NCI-H446 (cell line): Measurements from ENCODE around the gene CACFD1.
A peak's percentile ranks its signal among the peaks of the same experiment; 100 is the strongest.

Source experiments
- DNase-seq, 2 experiments: peaks; one replicate each; lab custom pipeline; 2025; lab: John Stamatoyannopoulos, UW

CACFD1 gene

DNA sequence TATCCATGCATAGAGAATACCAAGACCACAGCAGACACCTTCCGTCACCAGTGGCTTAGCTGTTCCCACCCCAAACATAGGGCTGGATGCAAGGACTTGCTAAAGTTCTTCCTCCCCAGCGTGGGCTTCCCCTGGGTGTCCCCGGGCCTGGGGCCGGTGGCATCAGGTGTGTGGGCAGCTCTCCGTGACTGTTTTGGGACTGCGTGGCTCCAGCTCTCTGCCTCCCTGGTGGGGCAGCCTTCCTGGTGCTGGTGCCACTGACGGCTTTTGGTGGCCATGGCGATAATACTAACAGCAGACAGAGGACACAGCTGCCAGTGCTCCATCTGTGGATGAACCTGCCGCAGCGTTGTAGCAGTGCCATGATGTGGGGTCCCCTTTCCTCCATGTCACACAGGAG, 4.9 kb downstream of the CACFD1 start:
- no peak for DNase-seq

DNA sequence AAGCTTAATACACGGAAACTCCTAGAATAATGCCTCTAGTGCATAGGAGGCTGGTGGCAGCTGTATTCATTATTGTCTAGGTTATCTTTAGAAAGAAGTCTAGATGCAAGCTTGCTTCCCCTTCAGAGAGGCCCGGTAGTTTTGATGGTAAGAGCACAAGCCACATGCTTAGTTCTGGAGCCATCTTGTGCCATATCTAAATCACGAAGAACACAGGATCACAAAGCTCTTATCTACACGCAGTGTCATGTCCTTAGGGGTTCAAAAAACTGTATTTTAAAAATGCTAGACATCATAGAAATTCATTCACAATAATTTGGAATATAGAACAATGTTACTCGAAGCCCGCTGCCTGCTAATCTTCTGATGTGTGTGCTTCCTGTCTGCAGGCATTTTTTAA, 6.2 kb downstream of the CACFD1 start:
- no peak for DNase-seq

DNA sequence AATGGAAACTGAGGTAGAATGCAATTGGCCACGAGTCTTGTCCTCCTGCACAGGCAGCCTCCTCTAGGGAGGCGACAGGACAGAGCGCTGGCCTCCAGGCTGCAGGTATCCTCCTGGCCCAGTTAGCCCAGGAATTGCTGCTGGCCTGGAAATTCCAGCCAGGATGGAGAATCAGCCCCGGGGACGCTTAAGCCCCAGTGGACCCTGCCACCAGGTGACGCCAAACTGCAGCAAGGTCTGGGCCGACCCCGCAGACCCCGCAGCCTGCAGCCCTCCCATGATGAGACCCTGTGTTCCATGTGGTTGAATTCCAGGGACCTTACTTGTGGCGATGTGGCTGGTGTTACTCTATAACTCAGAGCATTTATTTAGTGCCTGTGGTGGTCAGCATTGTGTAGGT, 7.3 kb downstream of the CACFD1 start:
- no peak for DNase-seq

DNA sequence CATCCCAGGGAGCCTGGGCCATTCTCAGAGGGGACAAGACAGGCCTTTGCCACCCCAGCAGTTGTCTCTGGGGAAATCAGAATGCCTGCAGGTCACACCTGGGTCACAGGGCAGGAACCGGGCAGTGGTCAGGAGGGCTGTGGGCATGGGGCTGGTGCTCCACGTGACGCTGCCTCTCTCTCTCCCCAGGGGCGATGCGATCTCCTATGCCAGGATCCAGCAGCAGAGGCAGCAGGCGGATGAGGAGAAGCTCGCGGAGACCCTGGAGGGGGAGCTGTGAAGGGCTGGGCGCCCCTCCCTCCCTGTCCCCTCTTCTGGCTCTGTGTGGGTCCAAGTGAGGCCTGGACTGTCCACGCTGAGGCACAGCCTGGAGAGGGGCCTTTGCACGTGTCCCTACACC, 8.6 kb downstream of the CACFD1 start:
- no peak for DNase-seq

DNA sequence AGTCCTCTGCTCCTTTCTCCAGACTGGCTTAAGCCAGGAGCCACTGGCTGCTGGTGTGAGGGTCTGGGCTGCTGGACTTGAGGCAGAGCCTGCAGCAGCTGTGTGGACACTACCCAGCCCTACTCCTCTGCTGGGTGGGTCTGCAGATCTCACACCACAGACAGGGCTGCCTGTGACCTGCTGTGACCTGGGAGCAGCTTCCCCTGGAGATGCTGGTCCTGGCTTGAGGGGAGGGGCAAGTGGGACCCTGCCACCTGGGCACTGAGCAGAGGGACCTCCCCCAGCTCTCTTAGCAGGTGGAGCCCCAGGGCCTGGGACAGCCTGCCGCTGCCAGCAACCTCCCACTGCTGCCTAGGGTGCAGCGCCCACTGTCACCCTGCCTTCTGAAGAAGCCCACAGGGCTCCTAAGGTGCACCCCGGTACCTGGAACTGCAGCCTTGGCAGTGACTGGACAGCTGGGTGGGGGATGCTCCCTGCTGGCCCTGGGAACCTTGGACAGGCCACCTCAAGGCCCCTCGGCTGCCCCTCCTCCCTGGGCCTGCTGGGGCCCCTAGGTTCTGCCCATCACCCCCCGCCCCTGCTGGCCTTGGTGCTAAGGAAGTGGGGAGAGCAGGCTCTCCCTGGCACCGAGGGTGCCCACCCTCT, 9.1 kb downstream of the CACFD1 start:
- no peak for DNase-seq

DNA sequence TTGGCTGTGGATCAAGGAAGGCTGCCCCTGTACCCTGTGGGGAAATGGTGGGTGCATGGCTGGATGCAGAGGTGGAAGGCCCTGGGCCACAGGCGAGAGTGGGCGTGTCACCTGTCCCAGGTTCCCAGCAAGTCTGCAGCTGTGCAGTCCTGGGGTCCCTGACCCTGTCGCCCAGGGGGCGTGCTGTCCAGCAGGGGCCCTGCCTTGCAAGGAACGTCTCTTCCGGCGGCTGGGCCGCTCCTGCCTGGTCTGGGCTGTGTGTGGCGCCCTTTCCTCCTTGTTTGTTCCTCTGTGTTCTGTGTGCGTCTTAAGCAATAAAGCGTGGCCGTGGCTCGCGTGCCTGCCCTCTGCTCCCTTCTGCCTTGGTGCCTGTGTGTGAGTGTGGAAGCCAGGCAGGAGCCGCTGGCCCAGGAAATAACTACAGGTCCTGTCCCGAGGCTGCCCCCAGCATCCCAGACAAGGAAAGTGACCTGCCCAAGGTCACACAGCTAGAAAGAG, 10.7 kb downstream of the CACFD1 start:
- DNase-seq, result no peak

DNA sequence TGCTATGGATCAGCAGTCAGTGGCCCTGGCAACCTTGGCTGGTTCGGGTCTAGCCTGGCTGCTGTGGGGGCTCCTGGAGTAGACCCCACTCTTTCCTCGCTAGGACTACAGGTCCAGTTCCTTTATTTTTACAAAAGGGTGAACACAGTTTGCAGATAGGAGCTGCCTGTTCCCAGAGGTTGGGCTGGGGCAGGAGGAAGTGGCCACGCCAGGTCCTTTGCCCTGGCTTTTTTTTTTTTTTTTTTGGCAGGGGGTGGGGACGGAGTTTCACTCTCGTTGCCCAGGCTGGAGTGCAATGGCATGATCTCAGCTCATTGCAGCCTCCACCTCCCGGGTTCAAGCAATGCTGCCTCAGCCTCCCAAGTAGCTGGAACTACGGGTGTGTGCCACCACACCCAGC, 11.2 kb downstream of the CACFD1 start:
- DNase-seq, result no peak

DNA sequence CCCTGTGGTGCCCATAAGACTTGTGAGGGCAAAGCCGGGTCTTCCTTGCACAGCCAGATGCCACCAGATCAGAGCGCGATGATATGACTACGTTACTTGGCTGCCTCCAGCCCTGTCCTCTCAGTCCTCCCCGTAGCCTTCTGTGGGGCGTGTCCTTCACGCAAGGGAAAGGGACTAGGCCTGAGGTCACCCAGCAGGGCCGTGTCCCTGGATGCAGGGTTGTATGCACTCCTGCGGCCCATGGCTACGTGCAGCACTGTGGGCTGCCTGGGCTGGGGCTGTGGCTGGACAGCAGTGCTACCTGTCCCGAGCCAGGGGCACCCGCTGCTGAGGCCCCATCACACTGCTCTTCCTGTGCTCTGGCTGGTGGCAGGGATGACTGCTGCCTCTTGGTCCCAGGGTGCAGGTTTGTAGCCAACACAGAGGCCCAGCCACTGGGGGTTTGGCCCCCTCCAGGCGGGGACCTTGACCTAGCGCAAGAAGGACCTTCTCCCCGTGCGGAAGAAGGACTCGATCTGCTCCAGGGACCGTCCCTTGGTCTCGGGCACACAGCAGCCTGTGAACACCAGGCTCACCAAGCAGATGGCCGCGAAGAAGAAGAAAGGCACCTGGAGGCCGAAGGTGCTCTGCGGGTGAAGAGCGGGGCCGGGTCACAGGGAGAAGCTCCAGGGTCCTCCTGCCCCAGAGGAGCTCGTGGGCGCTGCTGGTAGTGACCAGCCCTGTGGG, 11.9 kb downstream of the CACFD1 start:
- DNase-seq, result no peak

DNA sequence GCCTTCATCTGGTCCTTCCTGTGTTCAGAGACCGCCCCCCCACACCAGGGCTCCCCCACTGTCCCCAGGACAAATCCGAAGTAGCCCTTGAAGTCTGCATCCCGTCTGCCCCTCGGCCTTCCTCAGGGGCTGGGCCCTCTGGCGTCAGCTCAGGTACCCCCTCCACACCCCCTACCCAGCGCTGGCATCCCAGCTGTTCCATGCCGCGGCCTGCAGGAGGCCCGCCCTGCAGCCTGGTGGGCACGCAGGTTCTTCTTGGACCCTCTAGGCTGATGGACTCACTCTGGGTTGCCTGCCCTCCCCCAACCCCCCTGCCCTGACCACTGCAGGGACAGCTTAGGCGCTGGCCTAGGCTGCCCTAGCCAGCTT, 12.5 kb downstream of the CACFD1 start:
- no peak for DNase-seq

DNA sequence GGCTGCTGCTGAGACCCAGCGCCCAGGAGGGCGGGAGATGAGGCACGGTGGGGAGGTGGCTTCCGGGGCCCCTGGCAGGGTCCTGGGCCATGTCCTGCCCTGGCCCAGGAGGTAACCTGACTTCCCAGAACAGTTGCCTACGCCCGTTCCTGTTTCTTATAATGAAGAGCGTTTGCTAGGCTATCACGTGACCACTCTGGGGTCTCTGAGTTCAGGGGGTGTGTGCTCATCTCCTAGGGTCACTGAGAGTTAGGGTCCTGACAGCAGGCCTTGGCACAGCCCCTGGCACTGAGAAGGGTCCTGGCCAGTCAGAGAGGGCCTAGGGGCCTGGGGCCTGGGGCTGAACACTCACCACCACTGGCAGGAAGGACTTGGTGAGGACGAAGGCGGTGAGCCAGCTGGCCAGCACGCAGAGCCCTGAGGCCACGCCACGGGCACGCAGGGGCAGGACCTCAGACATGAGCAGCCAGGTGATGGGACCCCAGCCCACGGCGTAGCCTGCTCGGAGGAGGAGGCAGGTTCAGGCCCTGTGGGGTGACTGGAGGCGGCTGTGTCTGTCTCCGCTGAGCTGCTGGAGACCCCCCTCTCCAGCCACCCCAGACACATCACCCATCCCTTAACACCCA, 13.1 kb downstream of the CACFD1 start:
- DNase-seq, result no peak

DNA sequence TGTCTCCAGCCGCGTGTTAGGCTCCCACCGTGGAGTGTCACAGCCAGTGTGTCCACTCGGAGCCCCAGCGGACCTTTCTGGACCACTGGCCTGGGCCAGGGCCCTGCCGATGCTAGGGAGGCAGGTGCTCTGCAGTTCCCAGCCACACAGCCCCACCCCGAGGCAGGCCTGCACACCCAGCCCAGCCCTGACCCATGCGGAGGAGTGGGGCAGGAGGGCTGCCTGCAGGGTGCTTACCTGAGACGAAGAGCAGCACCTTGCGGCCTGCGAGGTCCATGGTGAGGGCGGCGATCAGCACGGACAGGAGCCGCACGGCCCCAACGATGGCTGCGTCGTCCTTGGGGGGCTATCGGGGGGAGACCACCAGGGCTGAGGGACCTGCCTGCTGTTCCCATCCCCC, 14.0 kb downstream of the CACFD1 start:
- DNase-seq, result no peak

DNA sequence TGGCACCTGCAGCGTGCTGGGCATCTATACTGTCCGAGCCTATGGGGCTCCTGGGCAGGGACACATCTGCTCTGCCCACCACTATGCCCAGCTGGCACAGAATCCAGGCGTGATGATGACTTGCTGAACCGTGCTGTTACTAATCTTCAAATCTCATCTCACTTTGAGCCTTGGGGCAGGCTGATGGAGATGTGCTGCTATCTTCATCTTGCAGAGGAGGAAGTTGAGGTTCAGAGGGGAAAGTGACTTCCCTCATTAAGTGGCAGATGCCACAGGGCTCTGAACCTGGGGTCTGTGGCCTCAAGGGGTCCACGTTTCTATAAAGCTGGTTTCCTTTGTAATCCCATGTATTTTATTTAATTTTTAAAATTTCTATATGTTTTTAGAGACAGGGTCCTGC, 14.4 kb downstream of the CACFD1 start:
- DNase-seq, result no peak

DNA sequence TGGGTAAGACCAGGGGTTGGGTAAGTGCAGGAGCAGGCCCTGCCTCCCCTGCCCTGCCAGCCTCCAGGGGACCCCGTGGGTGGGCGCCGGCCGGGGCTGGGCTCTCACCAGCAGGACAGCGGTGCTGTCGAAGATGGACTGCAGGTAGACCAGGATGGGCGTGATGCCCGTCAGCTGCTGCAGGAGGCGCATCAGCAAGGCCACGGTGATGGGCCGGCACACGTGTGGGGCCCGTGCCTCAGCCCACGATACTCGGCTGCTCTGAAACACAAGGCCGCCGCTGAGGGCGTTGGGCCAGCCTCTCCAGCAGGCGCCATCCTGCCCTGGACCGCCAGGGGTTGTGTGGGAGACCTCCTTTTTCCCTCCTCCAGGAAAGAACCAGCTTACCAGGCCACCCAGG, 15.1 kb downstream of the CACFD1 start:
- no peak for DNase-seq

DNA sequence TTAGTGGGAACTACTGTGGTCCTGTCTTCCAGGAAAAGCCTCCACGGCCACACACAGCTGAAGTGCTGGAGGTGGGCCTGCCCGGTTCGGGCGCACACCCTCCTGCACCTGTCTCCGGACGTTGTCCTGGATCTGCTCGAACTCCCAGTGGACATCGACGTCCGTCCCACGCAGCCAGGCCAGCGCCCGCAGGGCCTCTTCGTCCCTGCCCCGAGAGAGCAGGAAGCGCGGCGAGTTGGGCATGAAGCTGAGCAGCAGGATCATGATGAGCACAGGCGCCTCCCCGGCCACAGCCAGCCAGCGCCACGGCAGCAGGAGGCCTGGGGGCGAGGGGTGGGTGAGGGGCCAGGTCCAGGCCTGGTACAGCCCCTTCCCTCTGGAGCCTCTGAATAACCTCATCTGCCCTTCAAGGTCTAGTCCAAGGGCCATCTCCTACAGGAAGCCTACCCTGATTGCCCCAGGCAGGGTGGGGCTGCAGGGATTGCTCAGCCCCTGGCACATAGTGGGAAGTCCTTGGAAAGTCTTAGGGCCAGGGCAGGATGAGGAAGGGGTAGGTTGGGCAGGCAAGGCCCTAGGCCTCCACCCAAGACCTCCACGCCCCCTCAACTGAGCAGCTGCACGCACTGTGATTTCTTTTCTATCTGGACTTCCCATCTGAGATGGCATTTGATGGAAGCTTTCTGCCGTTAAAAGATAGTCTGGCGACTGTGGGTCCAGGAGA, 15.7 kb downstream of the CACFD1 start:
- no peak for DNase-seq

DNA sequence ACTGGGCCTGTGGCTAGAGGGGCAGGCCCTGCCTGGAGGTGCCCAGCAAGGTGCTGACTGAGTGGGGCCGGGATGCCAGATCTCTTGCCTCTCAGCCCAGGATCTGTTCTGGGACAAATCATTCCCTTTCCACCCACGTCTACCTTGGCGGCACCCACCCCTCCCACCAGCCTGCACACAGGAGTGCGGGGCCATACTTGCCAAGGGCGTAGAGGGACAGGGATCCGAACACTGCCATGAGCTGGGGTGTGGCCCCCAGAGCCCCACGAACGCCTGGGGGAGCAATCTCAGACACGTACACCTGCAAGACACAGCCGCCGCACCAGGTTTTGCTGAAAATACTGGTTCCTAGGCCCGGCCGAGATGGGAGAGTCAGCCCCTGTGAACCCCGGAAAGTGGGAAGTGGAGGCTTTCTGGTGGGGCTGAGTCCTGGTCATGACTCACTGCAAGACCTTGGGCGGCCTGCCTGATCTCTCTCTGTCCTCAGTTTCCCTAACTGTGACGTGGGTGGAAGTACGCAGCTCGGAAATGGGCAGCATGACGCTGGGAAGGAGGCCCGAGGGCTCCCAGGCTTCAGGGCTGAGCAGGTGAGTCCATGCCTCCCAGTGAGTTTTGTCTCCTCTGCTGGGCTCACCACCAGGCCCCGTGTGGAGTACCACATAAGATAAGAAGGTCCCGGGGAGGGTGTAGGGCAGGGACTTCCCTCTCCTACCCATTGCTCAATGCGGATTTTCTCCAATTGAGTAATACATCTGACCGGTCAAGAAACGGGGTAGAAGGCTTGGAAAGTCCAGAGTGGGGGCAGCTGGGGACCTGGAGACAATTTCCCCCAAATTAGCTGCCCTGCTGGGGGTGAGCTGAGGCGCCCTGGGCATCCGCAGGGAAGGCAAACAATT, 16.5 kb downstream of the CACFD1 start:
- no peak for DNase-seq

DNA sequence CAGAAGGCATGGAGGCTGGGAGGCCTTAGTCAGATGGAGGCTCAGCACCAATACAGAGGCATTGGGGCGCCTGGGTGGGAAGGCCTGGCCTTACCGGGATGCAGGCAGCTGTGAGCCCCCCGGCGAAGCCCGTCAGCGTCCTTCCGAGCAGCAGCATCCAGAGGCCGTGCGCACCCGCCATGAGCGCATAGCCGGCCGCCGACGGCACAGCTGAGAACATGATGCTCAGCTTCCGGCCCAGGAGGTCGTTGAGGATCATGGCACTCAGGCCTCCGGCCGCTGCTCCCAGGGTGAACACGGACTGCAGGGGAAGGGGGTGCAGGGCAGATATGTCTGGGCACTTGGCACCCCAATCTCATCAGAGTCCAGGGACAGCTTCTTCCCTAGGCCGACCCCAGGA, 17.2 kb downstream of the CACFD1 start:
- no peak for DNase-seq

DNA sequence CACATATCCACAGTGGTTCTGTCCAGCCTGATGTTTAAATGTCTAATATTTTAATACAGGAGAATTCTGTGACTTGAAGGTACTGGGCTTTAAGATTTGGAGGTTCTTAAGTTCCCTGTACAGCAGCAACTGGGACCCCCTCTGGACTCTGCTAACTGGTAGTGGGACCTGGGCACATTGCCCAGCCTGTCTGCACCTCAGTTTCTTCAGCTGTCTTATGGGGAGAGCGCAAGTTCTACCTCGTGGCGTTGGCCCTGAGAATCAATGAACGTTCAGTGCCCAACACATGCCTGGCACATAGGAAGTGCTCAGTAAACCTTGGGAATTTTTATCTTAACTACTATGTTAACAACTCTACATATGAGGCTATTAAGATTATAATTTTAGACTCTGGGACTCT, 17.7 kb downstream of the CACFD1 start:
- no peak for DNase-seq

DNA sequence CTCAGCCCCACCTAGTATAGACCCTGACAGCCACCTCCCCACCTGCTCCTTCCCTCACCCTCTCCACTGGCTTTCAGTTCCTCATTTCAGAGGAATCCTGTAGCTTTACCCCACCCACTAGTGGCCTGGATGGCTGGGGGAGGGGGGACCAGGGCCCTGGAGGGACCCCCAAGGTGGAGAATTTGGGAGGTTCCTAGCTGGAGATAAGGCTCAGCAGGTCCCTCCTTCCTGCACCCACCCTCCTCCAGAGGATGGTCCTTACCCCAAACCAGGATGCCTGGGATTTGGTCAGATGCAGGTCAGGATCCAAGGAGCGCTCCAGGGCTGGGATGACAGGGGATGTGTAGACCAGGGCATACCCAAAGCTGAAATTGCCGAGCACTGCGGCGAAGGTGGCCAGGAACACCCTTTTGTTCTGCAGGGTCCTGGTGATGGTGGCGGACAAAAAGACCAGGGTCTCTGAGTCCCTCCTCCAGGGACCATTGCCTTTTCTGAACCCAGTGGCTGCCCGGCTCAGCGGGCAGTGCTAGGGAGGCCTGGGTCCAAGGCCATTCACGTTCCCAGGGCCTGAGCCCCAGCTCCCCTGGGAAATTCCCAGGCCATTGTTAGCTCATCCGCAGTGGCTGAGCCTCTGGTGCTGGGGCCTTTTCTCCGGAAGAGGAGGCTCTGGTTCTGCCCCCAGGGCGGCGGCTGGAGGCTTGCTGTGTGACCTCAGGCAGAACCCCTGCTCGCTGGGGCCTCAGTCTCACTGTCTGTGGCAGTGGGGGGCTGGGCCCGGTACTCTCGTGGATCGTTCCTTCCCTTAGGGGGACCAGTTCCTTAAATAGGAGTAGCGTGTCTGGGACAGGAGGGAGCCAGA, 18.4 kb downstream of the CACFD1 start:
- no peak for DNase-seq

DNA sequence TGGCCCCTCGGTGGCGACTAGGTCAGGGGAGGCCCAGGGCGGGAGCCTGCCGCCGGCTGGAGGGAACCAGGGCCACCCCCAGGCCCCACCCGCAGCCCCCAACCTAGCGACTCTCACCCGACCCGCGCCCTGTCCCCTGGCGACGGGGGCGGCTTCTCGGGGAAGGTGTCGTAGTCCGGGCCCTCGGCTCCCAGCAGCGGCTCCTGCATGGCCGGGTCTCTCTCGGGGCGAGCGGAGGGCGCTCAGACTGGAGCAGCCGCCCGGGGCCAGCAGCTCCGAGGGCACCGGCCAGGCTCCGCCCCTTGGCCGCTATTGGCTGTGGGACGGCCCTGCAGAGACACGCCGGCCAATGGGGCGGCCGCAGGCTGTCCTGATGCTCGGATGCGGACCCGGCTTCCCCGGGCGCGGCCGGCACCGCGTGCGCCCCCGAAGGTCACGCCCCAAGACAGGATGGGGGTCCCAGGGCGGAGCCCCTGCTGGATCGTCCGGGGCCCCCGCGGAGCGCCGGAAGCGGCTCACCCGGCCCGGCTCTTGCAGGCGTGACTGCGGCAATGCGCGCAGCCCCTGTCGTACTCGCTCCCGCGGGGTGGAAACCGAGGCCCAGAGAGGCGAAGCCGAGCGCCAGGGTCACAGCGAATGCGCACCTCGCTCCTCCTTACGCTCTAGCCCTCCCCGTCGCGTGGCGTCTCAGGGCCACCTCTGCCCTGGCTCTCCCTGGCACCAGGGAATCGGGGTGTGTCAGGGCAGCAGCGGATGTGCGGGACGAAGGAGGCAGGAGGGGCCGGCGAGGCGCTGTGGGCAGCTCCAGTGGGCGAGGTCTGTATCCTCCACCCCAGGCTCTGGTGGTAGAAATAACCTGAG, 19.3 kb downstream of the CACFD1 start, which contains the start of gene SLC2A6:
SLC2A6 (minus strand) TSS at position 249 of the 861 bp plus-strand sequence; CDS start at position 209, 40 bp downstream.
- peak in 1 of 2 experiments; percentile 77 for DNase-seq

DNA sequence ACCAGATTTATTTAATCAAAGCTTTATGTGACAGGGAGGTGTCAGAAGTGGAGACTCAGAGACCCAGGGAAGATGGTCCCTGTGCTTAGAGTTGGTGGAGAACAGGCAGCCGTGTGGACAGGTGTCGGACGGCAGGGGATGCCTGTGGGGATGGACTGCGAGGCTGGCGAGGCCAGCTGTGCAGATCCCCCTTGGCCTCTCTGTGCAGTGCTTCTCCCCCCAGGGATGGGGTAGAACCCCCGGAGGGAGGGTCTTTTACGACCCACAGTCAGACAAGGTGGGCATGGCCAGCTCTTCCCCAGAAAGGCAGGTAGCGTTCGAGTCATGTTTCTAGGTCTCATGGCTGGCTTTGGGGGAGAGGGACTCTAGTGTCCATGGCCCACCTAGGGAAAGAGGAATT, 23.8 kb downstream of the CACFD1 start:
- DNase-seq, result no peak
